HL-60 (cell line): ENCODE measurements around the gene PDE2A.

Experiments used
- DNase-seq, 2 experiments: peaks; one replicate each; pipeline ENCODE4 v3.0.0-alpha.2; 2010 to 2020; ENCODE audit warnings: low read depth in 1 of 2, low spot score in 1 of 2
- H3K27ac ChIP-seq: fragments of 250-450 bp; sonication (Bioruptor Pico); replicated peaks from 2 replicates; pipeline ENCODE4 v1.5.1; 2020; ENCODE audit warnings: mild to moderate bottlenecking, moderate library complexity
- H3K27me3 ChIP-seq: fragments of 250-450 bp; sonication (Bioruptor Pico); 2 replicates; pipeline ENCODE4 v1.5.1; 2021; ENCODE audit warnings: mild to moderate bottlenecking, moderate library complexity; ENCODE audit not compliant: insufficient read depth, poor library complexity, severe bottlenecking
- H3K4me3 ChIP-seq: replicated peaks from 2 replicates; pipeline ENCODE4 v1.5.1; 2011; ENCODE audit warnings: mild to moderate bottlenecking, control low read depth, low read length; ENCODE audit not compliant: insufficient read depth
- CTCF ChIP-seq: IDR thresholded peaks from one replicate; pipeline ENCODE4 v1.5.1; 2011; ENCODE audit warnings: low read length, control low read depth, inconsistent platforms; ENCODE audit not compliant: insufficient read depth
- GABPA ChIP-seq: IDR thresholded peaks from 2 replicates; pipeline ENCODE4 v1.6.1; 2012; ENCODE audit warnings: low read depth
- POLR2AphosphoS5 ChIP-seq: IDR thresholded peaks from 2 replicates; pipeline ENCODE4 v1.6.1; 2012; ENCODE audit warnings: low read depth
- REST ChIP-seq: IDR thresholded peaks from 2 replicates; pipeline ENCODE4 v1.6.1; 2012; ENCODE audit warnings: low read depth; ENCODE audit not compliant: insufficient replicate concordance
- SPI1 ChIP-seq: IDR thresholded peaks from 2 replicates; pipeline ENCODE4 v1.6.1; 2012; ENCODE audit warnings: low read depth, mild to moderate bottlenecking, borderline replicate concordance

Gene PDE2A

GRCh38 chr11:72672597-72673238 lies 1.5 kb downstream of the PDE2A start:
- no peak for DNase-seq
- peaks cover 54% of the 10 kb centered on the region for H3K27me3 ChIP-seq
- H3K4me3 ChIP-seq = no peak overlapping the region
- H3K27ac ChIP-seq = no peak overlapping the region
- TF ChIP-seq SPI1 = no peak
- no peak for TF ChIP-seq POLR2AphosphoS5
- no peak for TF ChIP-seq REST

DNA sequence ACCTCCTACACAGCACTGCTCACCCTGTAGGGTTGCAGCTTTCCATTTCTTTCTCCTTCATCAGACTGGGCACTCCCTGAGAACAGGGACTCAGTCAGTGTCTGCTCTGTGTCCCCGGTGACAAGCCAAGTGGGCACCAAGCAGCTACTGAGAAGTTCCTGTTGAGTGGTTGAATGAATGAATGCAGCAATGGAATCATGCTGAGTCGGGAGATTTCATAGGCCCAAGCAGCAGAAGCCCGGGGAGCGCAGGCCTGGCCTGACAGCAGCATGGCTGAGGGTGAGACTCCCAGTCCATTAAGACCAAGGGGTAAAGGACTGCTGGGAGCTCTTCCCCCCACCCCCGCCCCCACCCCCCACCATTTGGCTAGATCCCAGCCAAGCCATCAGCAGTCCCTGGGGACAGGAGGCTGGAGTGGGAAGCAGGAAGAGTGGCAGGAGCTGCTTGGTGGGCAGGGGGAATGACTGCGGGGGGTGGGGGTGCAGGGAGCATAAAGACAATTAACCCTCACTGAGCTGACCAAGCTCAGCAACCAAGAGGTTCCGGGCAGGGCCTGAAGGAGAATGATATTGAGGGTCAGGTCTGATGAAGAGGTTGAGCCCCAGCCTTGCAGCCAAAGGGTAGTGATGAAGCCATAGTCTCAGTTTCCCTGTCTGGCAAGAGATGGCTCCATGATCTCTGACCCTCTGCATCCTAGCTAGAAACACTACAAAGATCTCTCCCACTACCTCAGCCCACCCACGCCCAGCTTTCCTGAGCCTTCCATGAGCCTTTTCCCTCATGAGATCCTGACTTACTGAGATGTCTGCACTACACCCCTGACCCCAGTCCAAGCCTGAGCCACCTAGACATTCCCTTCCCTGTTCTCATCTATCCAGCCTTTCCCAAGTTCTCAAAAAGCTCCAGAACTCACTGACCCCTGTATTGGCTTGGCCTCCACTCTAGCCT lies 2.8 kb downstream of the PDE2A start:
- peaks cover 41% of the 10 kb centered on the region for H3K27me3 ChIP-seq

GRCh38 chr11:72670041-72670440 lies 4.2 kb downstream of the PDE2A start:
- TF ChIP-seq REST = no peak
- no peak for TF ChIP-seq GABPA
- no peak for TF ChIP-seq SPI1
- no peak for TF ChIP-seq CTCF
- TF ChIP-seq POLR2AphosphoS5 = no peak
- DNase-seq = no peak
- Histone ChIP-seq H3K27me3 (peaks cover 35% of the 10 kb centered on the region), H3K27ac (no peak overlapping the region), H3K4me3 (no peak overlapping the region)

More for the DNA sequence above, 2.8 kb downstream of the PDE2A start:
- TF ChIP-seq CTCF = no peak
- TF ChIP-seq POLR2AphosphoS5 = no peak
- no peak for TF ChIP-seq SPI1
- TF ChIP-seq GABPA = no peak
- no peak for TF ChIP-seq REST
- Histone ChIP-seq H3K4me3 (no peak overlapping the region), H3K27ac (no peak overlapping the region)
- no peak for DNase-seq
